Prostate gland (tissue), 2 donors: ENCODE data around the gene IL1RAPL1.

Source experiments
- POLR2A ChIP-seq: fragments of 450-650 bp; IDR thresholded peaks from one replicate; pipeline ENCODE4 v1.6.1; 2016; ENCODE audit warnings: antibody characterized with exemption, mild to moderate bottlenecking
- POLR2AphosphoS5 ChIP-seq: sonication (generic); formaldehyde crosslinking; IDR thresholded peaks from one replicate; pipeline ENCODE4 v1.6.1; 2017; ENCODE audit warnings: antibody characterized with exemption
- TF ChIP-seq, protein P1 (sequence below), 4 experiments: fragments of 200-600 bp in 2 of 4; fragments of 450-650 bp in 2 of 4; sonication (generic) in 2 of 4; IDR thresholded peaks; 1 replicate in 3 of 4; 2 replicates in 1 of 4; pipeline ENCODE4 v1.5.1; 2016 to 2019; ENCODE audit warnings: antibody characterized with exemption in 4 of 4, mild to moderate bottlenecking in 2 of 4, moderate library complexity in 2 of 4

DNA sequence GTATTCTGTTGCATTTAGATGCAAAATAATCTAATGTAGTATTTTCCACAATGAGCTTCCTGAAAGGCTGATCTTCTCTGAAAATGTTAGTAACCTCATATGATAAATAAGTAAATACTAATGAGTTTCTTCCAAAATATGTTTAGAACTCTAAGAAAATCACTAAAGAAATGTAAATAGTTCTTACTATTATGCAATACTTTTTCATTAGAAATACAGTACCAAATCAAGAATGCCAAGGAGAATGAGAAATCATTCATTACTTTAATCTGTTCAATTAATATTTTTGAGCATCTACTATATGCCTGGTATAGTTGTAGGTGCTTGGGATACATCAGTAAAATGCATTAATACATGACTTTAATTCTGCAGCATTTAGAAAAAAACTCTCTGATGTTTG, 130.6 kb downstream of the IL1RAPL1 start:
- TF ChIP-seq, protein P1, sequence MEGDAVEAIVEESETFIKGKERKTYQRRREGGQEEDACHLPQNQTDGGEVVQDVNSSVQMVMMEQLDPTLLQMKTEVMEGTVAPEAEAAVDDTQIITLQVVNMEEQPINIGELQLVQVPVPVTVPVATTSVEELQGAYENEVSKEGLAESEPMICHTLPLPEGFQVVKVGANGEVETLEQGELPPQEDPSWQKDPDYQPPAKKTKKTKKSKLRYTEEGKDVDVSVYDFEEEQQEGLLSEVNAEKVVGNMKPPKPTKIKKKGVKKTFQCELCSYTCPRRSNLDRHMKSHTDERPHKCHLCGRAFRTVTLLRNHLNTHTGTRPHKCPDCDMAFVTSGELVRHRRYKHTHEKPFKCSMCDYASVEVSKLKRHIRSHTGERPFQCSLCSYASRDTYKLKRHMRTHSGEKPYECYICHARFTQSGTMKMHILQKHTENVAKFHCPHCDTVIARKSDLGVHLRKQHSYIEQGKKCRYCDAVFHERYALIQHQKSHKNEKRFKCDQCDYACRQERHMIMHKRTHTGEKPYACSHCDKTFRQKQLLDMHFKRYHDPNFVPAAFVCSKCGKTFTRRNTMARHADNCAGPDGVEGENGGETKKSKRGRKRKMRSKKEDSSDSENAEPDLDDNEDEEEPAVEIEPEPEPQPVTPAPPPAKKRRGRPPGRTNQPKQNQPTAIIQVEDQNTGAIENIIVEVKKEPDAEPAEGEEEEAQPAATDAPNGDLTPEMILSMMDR (IDR thresholded peaks at IDR 0.05), result no peak
- TF ChIP-seq POLR2A (no peak), POLR2AphosphoS5 (no peak)
